Cerebellar cortex (tissue), 1 donor: ENCODE results near the gene SARM1.
A peak's percentile ranks its signal among the peaks of the same experiment; 100 is the strongest.

Experiments used
- DNase-seq: peaks from one replicate; pipeline ENCODE4 v3.0.0-alpha.2; 2015; ENCODE audit warnings: low spot score

The SARM1 gene

DNA sequence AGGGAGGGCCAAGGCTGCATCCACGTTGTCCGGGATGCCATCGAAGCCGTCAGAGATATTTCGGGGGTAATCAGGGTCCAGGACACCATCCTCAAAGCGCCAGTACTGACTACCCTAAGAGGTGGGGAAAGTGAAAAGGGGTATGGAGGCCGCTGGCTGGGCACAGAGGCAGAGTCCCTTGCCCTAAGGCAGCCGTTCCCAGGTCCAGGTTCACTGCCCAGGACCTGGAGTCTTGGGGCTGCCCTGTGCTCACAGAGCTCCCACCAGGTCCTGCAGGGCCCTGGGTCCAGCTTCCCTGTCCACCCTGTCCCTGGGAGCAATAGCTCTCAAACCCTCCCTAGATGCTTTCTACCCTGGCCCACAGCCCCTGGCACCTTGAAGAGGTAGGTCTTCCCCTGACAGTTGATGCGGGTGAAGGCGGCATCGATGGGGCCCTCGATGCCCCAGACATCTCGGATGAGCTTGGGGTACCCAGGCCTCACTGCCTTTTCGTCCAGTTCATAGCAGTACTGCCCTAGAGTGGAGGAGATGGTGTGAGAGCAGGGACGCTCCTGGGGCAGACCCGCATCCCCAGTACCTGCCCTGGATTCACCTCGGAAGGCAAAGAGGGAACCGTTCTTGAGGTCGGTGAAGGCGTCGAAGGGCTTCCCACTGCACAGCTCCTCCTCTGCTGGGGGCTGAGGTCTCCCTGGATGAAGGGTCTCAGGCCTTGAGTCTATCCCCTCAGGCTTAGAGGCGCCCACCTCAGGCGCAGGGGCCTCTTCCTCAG is 2.4 kb upstream of the SARM1 start:
- DNase-seq = no peak

DNA sequence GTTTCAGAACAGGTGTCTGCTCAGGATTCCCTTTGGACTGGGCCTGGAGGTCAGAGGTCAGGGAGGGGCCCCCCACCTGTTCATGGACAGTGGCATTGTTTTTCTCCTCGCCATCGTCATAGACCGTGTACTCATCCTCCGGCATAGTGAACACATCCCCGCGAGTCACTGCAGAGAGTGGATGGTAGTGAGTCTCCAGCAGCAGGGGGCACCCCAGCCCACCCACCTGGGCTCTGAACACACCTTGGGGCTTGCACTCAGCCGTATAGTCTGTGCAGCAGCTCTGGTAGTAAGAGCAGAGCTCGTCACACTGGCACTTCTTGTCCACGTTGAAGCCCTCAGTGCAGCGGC is 1.8 kb upstream of the SARM1 start:
- DNase-seq = peak; percentile 35

DNA sequence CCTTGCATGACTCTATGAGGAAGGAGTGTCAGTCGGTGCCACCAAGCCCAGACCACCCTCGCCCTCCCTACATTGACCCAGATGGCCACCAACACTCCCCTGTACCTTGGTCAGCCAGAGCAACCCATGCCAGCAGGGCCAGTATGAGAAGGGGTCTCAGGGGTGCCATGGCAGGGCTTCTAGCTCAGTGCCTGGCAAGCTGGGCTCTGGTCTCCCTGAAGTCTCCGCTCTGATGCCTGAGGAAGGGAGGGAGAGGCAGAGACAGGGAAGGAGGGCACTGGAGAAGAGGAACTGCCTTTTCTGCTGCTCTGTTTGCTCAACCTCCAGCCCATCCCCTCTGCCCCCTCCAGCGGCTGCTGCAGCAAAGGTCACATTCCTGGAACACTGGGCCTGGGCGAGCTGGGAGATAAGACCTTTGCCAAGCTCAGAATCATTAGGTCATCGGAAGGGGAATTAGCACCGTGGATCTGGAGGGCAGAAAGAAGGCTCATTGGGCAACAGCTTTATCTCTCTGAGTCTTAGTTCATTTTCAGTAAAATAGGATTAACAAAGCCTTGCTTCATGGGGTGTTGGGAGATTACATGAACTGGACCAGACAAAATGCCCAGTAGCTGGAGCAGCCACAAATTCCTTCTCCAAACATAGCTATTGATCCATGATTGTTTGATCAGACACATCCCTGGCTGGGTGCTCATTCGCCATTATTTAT is 1.3 kb upstream of the SARM1 start, which contains the start of gene VTN:
TSS of gene VTN (minus strand) at position 273 of the 709 bp plus-strand sequence. CDS start at position 169, 104 bp downstream.
- peak; percentile 56 for DNase-seq

DNA sequence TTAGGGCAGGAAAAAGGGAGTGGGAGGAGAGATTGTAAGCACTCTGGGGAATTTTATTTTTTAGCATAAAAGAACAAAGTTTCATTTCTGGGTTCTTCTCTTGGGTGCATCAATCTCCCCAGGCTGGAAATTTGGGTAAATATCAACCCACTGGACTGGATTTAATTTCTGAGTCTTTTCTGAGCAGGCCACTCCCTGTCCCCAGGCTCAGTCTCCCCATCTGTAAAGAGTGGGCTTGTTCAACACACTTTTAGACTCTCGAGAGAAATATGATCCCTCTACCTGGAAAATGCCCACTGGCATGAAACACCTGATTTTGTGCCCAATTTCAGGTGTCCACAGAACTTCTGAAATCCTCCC is 770 bp upstream of the SARM1 start:
- DNase-seq = no peak

DNA sequence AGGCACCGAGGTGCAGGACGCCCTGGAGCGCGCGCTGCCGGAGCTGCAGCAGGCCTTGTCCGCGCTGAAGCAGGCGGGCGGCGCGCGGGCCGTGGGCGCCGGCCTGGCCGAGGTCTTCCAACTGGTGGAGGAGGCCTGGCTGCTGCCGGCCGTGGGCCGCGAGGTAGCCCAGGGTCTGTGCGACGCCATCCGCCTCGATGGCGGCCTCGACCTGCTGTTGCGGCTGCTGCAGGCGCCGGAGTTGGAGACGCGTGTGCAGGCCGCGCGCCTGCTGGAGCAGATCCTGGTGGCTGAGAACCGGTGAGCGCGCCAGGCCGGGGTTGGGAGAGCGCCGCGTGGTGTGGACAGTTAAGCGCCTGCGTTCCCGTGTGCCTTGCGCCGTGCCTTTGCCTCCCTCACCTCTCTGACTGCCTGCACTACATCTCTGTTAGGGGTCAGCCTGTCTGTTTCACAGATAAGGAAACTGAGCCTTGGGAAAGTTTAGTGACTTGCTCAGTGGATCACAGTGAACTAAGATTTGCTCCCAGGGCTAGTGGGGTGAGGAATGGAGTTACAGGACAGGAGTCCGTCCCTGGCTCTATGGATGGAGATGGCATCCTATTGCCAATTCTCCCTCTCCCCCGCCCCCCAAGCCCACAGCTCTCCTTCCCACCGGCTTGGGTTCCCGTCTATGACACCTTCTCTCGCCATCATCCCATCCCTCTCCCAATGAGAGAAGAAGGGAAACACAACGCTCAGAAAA is 880 bp downstream of the SARM1 start:
- DNase-seq = peak; percentile 44

DNA sequence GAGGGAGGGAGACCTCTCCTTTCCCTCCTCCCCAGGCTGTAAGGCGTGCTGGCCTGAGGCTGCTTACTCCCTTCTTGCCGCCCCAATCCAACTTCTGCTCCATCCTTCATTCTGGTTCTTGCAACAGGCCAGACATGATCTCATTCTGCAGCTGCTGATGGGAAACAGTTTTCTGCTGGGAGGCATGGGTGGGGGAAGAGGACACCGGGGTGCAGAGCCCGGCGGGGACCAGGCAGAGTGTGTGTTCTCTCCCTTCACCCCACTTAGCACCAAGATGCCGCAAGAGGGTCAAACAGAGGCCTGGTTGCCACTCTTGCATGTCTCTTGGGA is 1.4 kb downstream of the SARM1 start:
- DNase-seq = no peak

DNA sequence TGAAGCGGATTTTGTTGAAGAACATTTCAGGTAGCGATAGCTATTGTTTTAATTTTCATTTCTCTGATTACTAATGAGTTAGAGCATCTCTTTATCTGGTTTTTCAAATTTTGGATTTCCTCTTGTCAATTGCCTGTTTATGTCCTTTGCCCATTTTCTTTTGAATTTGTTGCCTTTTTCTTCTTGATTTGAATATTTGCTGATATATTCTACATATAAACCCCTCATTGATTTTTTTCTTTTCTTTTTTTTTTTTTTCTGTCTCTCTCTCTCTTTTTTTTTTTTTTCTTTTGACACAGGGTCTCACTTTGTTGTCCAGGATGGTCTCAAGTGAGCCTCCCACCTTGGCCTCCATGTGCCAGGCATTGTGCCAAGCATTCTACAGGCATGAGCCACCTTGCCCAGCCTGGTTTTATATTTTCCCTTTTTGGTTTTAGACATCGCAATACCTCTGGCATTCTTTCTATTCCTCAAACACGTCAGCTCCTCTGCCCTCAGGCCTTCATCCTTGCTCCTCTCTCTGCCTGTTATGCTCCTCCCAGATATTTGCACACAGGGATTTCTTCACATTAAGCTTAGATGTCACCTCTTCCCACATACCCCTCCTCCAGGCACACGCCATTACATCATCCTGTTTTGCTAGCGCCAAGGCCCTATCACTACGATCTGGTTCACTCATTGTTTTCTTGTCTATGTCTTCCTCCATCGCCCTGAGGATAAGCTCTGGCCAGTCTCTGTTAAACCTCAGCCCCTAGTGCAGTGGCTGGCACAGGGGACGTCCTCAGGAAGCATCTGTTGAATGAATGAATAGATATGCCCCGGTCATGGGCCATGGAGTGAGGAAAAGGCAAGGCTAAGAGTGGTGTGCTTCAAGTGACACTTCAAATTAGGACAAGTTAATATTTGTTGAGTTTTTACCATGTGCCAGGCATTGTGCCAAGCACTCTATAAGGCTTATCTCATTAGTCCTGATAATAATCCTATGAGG is 8.6 kb downstream of the SARM1 start:
- DNase-seq = no peak

DNA sequence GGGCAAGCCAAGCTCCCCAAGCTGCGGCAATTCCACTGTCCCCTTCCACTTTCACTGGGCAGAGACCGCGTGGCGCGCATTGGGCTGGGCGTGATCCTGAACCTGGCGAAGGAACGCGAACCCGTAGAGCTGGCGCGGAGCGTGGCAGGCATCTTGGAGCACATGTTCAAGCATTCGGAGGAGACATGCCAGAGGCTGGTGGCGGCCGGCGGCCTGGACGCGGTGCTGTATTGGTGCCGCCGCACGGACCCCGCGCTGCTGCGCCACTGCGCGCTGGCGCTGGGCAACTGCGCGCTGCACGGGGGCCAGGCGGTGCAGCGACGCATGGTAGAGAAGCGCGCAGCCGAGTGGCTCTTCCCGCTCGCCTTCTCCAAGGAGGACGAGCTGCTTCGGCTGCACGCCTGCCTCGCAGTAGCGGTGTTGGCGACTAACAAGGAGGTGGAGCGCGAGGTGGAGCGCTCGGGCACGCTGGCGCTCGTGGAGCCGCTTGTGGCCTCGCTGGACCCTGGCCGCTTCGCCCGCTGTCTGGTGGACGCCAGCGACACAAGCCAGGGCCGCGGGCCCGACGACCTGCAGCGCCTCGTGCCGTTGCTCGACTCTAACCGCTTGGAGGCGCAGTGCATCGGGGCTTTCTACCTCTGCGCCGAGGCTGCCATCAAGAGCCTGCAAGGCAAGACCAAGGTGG is 9.8 kb downstream of the SARM1 start:
- DNase-seq = peak; percentile 44

DNA sequence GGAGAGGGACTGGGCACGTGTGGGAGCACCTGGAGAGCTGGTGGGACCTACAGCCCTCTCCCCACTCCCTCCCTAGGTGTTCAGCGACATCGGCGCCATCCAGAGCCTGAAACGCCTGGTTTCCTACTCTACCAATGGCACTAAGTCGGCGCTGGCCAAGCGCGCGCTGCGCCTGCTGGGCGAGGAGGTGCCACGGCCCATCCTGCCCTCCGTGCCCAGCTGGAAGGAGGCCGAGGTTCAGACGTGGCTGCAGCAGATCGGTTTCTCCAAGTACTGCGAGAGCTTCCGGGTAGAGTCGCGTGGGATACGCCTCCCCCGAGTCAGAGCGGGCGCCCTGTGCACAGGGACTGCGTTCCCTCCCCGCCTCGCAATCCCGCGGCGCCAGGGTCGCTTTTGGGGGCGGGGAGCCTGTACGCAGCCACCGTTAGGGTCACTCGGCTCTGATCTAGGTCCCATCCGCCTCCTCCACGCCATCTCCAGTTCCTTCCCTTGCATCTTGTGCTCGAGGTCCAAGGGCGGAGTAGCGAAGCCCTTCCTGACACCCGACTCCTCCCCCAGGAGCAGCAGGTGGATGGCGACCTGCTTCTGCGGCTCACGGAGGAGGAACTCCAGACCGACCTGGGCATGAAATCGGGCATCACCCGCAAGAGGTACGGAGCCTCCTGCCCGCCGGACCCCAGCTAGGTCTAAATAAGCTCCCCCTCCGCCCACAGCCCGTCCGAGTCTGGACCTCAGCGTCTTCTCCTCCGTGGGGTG is 13.0 kb downstream of the SARM1 start:
- DNase-seq = no peak

DNA sequence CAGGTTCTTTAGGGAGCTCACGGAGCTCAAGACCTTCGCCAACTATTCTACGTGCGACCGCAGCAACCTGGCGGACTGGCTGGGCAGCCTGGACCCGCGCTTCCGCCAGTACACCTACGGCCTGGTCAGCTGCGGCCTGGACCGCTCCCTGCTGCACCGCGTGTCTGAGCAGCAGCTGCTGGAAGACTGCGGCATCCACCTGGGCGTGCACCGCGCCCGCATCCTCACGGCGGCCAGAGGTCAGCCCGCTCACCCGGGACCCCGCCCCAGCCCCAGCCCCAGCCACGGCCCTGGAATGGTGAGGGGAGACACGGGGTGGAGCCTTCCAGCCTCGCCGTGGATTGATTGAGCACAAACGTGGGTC is 13.5 kb downstream of the SARM1 start:
- no peak for DNase-seq

DNA sequence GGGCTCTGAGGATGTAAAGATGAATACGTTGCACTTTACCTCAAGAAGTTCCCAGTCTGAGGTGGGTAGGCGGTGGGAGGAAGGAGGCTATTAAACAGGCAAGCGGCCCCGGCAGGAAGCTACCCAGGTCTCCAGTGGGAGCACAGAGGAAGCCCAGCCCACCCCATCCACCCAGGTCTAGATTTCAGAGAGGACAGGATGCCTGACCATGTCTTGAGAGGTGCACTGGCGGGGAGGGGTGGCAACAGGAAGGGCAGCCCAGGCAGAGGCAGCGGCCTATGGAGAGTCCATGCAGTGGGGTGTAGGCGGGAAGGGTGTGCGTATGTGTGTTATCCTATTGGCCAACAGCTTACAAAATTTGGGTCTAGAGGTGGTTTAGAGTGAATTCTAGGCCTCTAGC is 13.9 kb downstream of the SARM1 start:
- no peak for DNase-seq

DNA sequence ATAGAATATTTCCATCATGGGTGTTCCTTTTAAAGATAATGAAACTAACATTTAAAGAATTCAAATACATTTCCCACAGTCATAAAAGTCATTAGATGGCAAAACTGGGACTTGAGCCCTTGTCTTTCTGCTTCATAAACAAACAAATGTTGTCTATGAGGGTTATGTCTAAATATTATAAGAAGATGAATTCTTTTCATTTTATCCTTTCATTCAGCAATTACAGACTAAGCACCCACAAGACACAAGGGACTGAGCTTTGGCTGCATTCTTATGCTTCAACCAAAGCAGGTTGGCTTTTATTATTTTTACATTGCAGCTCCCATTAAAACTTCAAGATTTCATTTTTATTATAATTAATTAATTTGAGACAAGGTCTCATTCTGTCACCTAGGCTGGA is 14.9 kb downstream of the SARM1 start:
- no peak for DNase-seq

DNA sequence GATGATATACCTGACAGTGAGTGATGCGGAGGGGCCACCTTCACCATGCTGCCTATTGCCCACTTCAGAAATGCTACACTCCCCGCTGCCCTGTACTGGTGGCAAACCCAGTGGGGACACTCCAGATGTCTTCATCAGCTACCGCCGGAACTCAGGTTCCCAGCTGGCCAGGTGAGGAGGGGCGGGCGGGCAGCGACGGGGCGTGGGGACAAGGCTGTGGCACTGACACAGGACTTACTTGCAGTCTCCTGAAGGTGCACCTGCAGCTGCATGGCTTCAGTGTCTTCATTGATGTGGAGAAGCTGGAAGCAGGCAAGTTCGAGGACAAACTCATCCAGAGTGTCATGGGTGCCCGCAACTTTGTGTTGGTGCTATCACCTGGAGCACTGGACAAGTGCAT is 16.6 kb downstream of the SARM1 start:
- DNase-seq = no peak

DNA sequence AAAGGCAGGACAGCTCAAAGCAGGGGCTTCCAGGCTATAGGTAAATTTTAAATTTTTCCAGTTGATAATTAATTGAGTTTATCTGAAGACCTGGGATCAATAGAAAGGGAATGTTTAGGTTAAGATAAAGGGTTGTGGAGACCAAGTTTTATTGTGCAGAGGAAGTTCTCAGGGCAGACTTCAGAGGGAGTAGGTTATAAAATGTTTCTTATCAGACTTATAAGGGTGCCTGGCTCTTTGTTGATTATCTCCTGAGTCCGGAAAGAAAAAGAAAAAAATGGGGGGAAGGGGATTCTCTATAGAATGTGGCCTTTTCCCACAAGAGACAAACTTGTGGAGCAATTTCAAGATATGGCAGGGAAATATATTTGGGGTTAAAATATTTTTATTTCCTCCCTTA is 18.6 kb downstream of the SARM1 start:
- no peak for DNase-seq

DNA sequence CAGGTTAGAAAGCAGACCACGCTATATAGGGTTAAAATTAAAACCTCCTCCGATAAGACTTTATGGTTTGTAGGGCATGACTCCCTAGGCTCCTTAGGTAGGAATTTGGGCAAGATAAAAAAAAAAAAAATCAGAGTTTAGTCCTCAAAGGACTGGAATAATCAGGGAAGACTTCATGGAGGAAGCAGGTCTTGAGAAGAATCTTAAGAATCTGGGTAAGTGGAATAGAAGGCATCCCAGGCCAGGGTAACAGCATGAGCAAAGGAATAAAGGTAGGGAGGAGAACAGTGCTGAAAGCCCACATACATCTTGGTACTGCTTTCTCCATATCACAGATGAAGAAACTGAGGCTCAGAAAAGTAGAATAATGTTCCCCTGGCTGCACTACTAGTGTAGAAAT is 19.1 kb downstream of the SARM1 start:
- DNase-seq = no peak

DNA sequence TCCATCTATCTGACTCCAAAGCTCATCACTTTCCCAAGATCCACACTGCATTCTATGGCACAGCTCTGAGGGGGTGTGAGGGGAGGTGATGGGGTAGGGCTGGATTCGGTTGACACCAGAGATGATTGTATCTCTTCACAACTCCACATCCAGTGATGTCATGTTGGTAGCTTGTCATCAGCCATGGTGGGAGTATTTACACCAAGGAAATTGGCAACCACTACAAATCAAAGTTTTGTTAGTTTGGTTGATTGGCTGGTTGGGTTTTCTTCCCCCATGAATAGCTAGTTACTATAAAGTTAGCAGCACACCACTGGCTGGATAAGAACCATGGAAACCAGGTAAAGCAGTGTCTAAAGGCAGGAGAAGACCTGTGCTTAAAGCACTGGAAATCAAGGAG is 19.5 kb downstream of the SARM1 start:
- no peak for DNase-seq

DNA sequence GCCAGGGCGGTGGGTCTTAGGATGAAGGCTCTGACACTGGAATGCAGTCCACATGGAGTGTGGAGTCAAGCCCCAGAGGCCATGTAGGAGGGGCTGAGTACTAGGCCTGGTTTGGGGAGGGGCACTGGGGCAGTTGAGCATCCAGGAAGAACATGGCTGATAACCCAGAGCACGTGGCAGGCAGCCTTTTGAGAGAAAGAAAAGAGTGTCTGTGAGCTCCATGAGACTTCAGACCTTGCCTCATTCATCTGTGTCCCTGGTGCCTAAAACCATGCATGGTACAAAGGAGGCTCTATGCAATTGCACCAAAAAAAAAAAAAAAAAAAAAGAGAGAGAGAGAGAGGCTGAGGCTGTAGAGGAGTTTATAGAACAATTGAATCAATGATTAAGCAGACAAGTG is 19.9 kb downstream of the SARM1 start:
- DNase-seq = no peak

DNA sequence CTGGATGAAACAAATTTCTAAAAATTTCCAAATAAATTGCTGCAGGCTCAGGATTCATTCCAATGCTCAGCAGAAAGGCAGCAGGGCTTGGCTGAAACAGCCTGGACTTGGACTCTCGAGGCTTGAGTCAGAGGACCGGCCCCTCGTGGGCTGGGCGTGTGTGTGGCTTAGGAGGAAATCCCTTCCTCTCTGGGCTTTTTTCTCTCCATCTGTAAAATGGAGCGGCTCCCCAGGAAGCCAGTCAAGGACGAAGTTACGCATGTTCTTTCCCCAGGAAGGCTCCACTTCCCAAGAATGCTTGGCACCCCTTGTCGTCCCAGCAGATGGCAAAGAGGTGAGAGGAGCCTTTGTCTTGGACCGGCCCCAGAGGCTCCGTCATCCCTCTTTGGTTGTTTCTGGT is 21.0 kb downstream of the SARM1 start:
- DNase-seq = peak; percentile 66

DNA sequence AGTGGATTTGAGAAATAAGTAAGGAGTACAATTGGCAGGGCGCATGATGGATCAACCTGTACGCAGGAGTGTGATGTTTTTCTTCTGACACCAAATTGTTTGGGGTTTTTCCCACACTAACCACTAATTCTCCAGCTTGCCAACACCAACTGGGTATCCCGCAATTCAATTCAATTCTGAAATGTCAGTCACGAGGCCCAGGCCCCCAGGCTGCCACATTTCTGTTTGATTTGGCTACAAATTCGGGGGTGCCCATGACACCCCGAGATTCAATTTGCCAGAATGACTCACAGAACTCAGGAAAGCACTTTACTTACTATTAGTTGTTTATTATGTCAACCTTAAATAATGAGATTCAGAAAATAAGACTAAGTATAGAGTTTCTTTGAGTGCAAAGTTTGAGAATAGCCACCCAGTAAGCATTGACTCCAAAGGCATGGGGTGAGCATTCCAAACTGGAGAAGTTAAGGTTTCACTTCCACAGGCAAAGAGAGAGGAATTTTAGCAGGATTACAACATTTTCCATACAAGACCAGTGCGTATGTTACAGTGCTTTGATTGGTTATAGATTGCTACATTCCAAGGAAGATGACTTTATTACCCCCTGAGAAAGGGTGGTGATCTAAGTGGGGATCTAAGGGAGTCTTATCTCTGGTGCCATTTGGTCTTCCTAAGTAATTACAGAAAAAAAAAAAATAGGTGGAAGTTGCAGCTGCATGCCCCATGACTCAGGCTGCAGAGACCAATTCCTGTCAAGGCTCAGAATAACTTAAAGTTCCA is 23.0 kb downstream of the SARM1 start:
- DNase-seq = no peak

DNA sequence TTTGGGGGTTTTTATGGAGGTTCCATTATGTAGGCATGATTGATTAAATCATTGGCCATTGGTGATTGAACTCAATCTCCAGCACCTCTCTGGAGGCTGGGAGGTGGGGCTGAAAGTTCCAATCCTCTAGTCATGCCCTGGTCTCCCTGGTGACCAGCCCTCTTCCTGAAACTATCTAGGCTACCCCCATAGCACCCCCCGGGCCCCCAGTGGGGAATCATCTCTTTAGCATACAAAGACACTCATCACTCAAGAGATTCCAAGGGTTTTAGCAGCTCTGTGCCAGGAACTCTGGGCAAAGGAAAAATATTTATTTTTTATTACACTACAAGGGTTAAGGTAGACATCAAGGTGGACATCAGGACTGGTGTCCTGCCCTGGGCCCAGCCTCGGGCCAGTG is 23.9 kb downstream of the SARM1 start:
- DNase-seq = no peak
